Sigmoid colon (tissue), 4 donors: ENCODE measurements around the gene PPEF2.
"Not testable (repeated sequence)": the region's sequence is repeated elsewhere in the genome, so short reads cannot be mapped to it uniquely, and the experiment has no call there.

Experiments
- CTCF ChIP-seq, 4 experiments: fragments of 450-650 bp in 3 of 4; fragments of 200-600 bp in 1 of 4; IDR thresholded peaks; one replicate each; pipeline ENCODE4 v1.5.1; 2016 to 2019; ENCODE audit warnings: antibody characterized with exemption in 4 of 4, mild to moderate bottlenecking in 3 of 4, moderate library complexity in 2 of 4
- EP300 ChIP-seq, 4 donors: sonication (generic); formaldehyde crosslinking; IDR thresholded peaks; one replicate each; pipeline ENCODE4 v1.6.1; 2017; ENCODE audit warnings: antibody characterized with exemption in 4 of 4
- POLR2A ChIP-seq, 2 donors: fragments of 450-650 bp; IDR thresholded peaks; one replicate each; pipeline ENCODE4 v1.6.1; 2016; ENCODE audit warnings: antibody characterized with exemption in 2 of 2, mild to moderate bottlenecking in 2 of 2, moderate library complexity in 2 of 2
- POLR2AphosphoS5 ChIP-seq, 4 donors: sonication (generic); formaldehyde crosslinking; IDR thresholded peaks; one replicate each; pipeline ENCODE4 v1.6.1; 2017; ENCODE audit warnings: antibody characterized with exemption in 4 of 4

- not testable (repeated sequence) for TF ChIP-seq CTCF, EP300, POLR2AphosphoS5, POLR2A (IDR thresholded peaks at IDR 0.05)
These were observed 8.6 kb upstream of the PPEF2 start for GRCh38 chr4:75910831-75911230.
